NCI-H2107 treated with DMSO at 0.1 percent for 48 hours (cell line): ENCODE data around the gene QRSL1.
"Not testable (repeated sequence)": the region's sequence is repeated elsewhere in the genome, so short reads cannot be mapped to it uniquely, and the experiment has no call there.

Experiments
- DNase-seq: peaks from one replicate; lab custom pipeline; 2025; ENCODE audit not compliant: unreplicated experiment; lab: John Stamatoyannopoulos, UW

The QRSL1 gene

GRCh38 chr6:106674541-106675229, 45.3 kb downstream of the QRSL1 start:
- DNase-seq, result no peak

- DNase-seq, result no peak
These were observed 47.9 kb downstream of the QRSL1 start for GRCh38 chr6:106677282-106677681.

- no peak for DNase-seq
These were observed 54.6 kb downstream of the QRSL1 start for GRCh38 chr6:106684011-106684410.

GRCh38 chr6:106685833-106686232, 56.5 kb downstream of the QRSL1 start:
- DNase-seq, result no peak

GRCh38 chr6:106688177-106688951, 59.0 kb downstream of the QRSL1 start:
- DNase-seq, result no peak

- peak; percentile 54 for DNase-seq
These were observed 62.9 kb downstream of the QRSL1 start for GRCh38 chr6:106692112-106692818.

- DNase-seq, result no peak
These were observed 63.4 kb downstream of the QRSL1 start for GRCh38 chr6:106692819-106693208.

- DNase-seq, result peak; percentile 31
These were observed 64.0 kb downstream of the QRSL1 start for GRCh38 chr6:106693418-106693817.

GRCh38 chr6:106694343-106694742, 65.0 kb downstream of the QRSL1 start:
- DNase-seq, result no peak

- no peak for DNase-seq
These were observed 71.2 kb downstream of the QRSL1 start for GRCh38 chr6:106700581-106700980.

GRCh38 chr6:106701201-106701600, 71.8 kb downstream of the QRSL1 start:
- DNase-seq, result not testable (repeated sequence)

GRCh38 chr6:106702046-106702445, 72.7 kb downstream of the QRSL1 start:
- DNase-seq, result peak; percentile 88

GRCh38 chr6:106702451-106703110, 73.2 kb downstream of the QRSL1 start:
- DNase-seq, result peak; percentile 94

GRCh38 chr6:106704327-106704726, 74.9 kb downstream of the QRSL1 start:
- no peak for DNase-seq

- DNase-seq, result no peak
These were observed 75.8 kb downstream of the QRSL1 start for GRCh38 chr6:106705156-106705555.

- no peak for DNase-seq
These were observed 81.2 kb downstream of the QRSL1 start for GRCh38 chr6:106710580-106710979.

- no peak for DNase-seq
These were observed 84.9 kb downstream of the QRSL1 start for GRCh38 chr6:106714281-106714680.

GRCh38 chr6:106715922-106716321, 86.5 kb downstream of the QRSL1 start:
- peak; percentile 71 for DNase-seq

GRCh38 chr6:106716966-106717365, 87.6 kb downstream of the QRSL1 start:
- DNase-seq, result no peak
